K562 (cell line): Measurements from ENCODE around the gene KIF1A.

ENCODE experiments used
- NCOA1 ChIP-seq: fragments of 450-650 bp; IDR thresholded peaks from 2 replicates; pipeline ENCODE4 v1.6.1; 2016; ENCODE audit warnings: low read depth
- RFX5 ChIP-seq: IDR thresholded peaks from 2 replicates; pipeline ENCODE4 v1.6.1; 2011; ENCODE audit warnings: low read depth, mild to moderate bottlenecking, improper control_type of control experiment, low read length
- SRF ChIP-seq, 2 experiments: fragments of 250-450, 450-650 bp in 1 of 2; sonication (Bioruptor Pico) in 1 of 2; sonication (generic) in 1 of 2; formaldehyde crosslinking; IDR thresholded peaks; 2 replicates each; pipeline versions ENCODE4 v1.5.0 to v1.5.1; 2020 to 2022; ENCODE audit warnings: mild to moderate bottlenecking in 1 of 2, missing genetic modification reagents in 1 of 2
- YBX1 ChIP-seq: fragments of 450-650 bp; IDR thresholded peaks from 2 replicates; pipeline ENCODE4 v1.7.1; 2016; ENCODE audit warnings: mild to moderate bottlenecking
- TF ChIP-seq, protein P1 (sequence below): fragments of 250-450 bp; sonication (Bioruptor Pico); IDR thresholded peaks from 2 replicates; pipeline ENCODE4 v1.4.0; 2020; ENCODE audit warnings: mild to moderate bottlenecking

DNA sequence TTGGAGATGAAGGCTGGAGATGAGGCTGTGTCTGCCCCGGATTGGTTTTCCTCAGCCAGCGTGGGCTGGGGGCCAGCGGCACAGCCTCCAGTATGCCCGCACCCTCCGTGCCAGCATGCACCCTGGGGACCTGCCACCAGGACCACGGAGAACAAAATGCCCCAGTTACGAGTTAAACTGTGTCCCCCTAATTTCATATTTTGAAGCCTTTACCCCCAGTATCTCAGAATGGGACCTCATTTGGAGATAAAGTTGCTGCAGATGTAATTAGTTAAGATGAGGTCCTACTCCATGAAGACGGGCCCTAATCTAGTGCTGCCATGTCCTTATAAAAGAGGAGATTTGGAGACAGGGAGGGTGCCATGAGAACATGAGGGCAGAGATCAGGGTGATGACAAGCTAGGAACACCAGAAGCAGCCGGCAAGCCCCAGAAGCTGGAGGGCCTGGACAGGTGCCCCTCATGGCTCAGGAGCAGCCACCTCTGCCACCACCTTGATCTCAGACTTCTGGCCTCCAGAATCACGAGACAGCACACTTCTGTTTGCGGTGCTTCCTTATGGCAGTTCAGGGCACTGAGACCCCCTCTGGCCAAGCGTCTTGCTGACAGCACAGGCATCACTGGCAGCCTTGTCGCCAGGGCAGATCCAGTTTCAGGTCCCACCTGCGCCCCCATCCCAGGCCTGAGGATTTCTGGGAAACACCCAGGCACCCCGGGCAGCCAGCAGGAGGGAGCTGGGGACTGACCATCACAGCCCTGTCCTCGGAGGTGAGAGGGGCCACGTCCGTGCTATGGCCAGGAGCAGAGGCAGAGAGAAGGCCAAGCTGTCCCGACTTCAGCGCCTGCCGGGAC is 29.4 kb downstream of the KIF1A start:
- TF ChIP-seq RFX5, result no peak
- TF ChIP-seq YBX1, result no peak
- TF ChIP-seq, protein P1, sequence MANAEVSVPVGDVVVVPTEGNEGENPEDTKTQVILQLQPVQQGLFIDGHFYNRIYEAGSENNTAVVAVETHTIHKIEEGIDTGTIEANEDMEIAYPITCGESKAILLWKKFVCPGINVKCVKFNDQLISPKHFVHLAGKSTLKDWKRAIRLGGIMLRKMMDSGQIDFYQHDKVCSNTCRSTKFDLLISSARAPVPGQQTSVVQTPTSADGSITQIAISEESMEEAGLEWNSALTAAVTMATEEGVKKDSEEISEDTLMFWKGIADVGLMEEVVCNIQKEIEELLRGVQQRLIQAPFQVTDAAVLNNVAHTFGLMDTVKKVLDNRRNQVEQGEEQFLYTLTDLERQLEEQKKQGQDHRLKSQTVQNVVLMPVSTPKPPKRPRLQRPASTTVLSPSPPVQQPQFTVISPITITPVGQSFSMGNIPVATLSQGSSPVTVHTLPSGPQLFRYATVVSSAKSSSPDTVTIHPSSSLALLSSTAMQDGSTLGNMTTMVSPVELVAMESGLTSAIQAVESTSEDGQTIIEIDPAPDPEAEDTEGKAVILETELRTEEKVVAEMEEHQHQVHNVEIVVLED, result no peak
- TF ChIP-seq SRF (CRISPR knock-in tag; IDR thresholded peaks at IDR 0.05), result no peak
- TF ChIP-seq NCOA1, result no peak
